Vagina (tissue), 2 donors: ENCODE results near the gene KRTAP10-5. TPM values are rescaled to one million over a fixed set of nuclear protein-coding genes. Genes with fewer than 3 reads are reported as not detected.

Experiments
- DNase-seq, 2 donors: peaks; one replicate each; pipeline ENCODE4 v3.0.0-alpha.2; 2017; ENCODE audit errors: extremely low spot score in 2 of 2
- H3K27ac ChIP-seq: fragments of 200-600 bp; sonication (generic); one replicate; pipeline ENCODE4 v1.5.1; 2019
- H3K27me3 ChIP-seq: fragments of 200-600 bp; sonication (generic); one replicate; pipeline ENCODE4 v1.5.1; 2019
- H3K36me3 ChIP-seq, 2 donors: fragments of 200-600 bp; sonication (generic); one replicate each; pipeline ENCODE4 v1.5.1; 2017 to 2019
- H3K4me1 ChIP-seq: fragments of 200-600 bp; sonication (generic); one replicate; pipeline ENCODE4 v1.5.1; 2019
- H3K4me3 ChIP-seq, 2 donors: fragments of 200-600 bp; sonication (generic); 1 replicate in 1 of 2; 2 replicates in 1 of 2; pipeline ENCODE4 v1.5.1; 2016 to 2019
- H3K9me3 ChIP-seq: fragments of 200-600 bp; sonication (generic); one replicate; pipeline ENCODE4 v1.5.1; 2019
- CTCF ChIP-seq, 3 experiments: fragments of 450-650 bp in 2 of 3; fragments of 200-600 bp in 1 of 3; sonication (generic) in 1 of 3; IDR thresholded peaks; one replicate each; pipeline ENCODE4 v1.5.1; 2017 to 2019; ENCODE audit warnings: antibody characterized with exemption in 3 of 3, mild to moderate bottlenecking in 2 of 3, moderate library complexity in 2 of 3
- POLR2A ChIP-seq, 2 donors: fragments of 450-650 bp; IDR thresholded peaks; one replicate each; pipeline ENCODE4 v1.6.1; 2017; ENCODE audit warnings: antibody characterized with exemption in 2 of 2, mild to moderate bottlenecking in 2 of 2, moderate library complexity in 2 of 2
- POLR2AphosphoS5 ChIP-seq, 2 donors: sonication (generic); formaldehyde crosslinking; IDR thresholded peaks; one replicate each; pipeline ENCODE4 v1.9.0; 2017; ENCODE audit warnings: antibody characterized with exemption in 2 of 2, mild to moderate bottlenecking in 2 of 2, low read depth in 1 of 2; ENCODE audit not compliant: insufficient read depth in 1 of 2
- intact Hi-C: fragments of 100-400 bp; cut with DNase I; formaldehyde crosslinking; loops from one replicate; pipeline ENCODE4 v1.15.1; 2023
- total RNA-seq: library from RNA; depleted of rRNA; stranded (reverse); fragments of >200 nt; gene quantifications from one replicate; pipeline ENCODE4 v1.2.3, GENCODE V29; 2016

Gene KRTAP10-5
- total RNA-seq, 1 donor from 2014 or later, result not detected

- H3K27me3 ChIP-seq, result no peaks in the 10 kb centered on the region
- no peaks in the 10 kb centered on the region for H3K4me1 ChIP-seq
- no peaks in the 10 kb centered on the region for H3K9me3 ChIP-seq
- DNase-seq, result peak; percentile 62 to 88
- H3K36me3 ChIP-seq, result no peaks in the 10 kb centered on the region
- H3K27ac ChIP-seq, result no peak overlapping the region
- intact Hi-C loops, result no loop called here
- H3K4me3 ChIP-seq, result no peak overlapping the region
- TF ChIP-seq CTCF (IDR thresholded peaks at IDR 0.05) (no peak), POLR2A (IDR thresholded peaks at IDR 0.05) (no peak), POLR2AphosphoS5 (IDR thresholded peaks at IDR 0.05; ENCODE audit: insufficient read depth in 1 of 2, low read depth in 1 of 2) (no peak)
These were observed 36.7 kb upstream of the KRTAP10-5 start for GRCh38 chr21:44617071-44617501.

GRCh38 chr21:44616591-44616926 is 36.2 kb upstream of the KRTAP10-5 start:
- H3K4me3 ChIP-seq, result no peak overlapping the region
- TF ChIP-seq POLR2A (IDR thresholded peaks at IDR 0.05) (no peak), POLR2AphosphoS5 (IDR thresholded peaks at IDR 0.05; ENCODE audit: insufficient read depth in 1 of 2, low read depth in 1 of 2) (no peak), CTCF (IDR thresholded peaks at IDR 0.05) (no peak)
- no peaks in the 10 kb centered on the region for H3K4me1 ChIP-seq
- intact Hi-C loops, result no loop called here
- no peak overlapping the region for H3K27ac ChIP-seq
- DNase-seq, result peak in 1 of 2 donors; percentile 67
- peaks cover 4% of the 10 kb centered on the region for H3K9me3 ChIP-seq
- no peaks in the 10 kb centered on the region for H3K27me3 ChIP-seq
- no peaks in the 10 kb centered on the region for H3K36me3 ChIP-seq

- Histone ChIP-seq H3K36me3 (no peaks in the 10 kb centered on the region), H3K4me3 (no peak overlapping the region), H3K27ac (no peak overlapping the region), H3K9me3 (peaks cover 5% of the 10 kb centered on the region), H3K4me1 (no peaks in the 10 kb centered on the region), H3K27me3 (no peaks in the 10 kb centered on the region)
- intact Hi-C loops, result no loop called here
- peak in 1 of 2 donors; percentile 95 for DNase-seq
- TF ChIP-seq CTCF (IDR thresholded peaks at IDR 0.05), result no peak
- TF ChIP-seq POLR2AphosphoS5 (IDR thresholded peaks at IDR 0.05; ENCODE audit: insufficient read depth in 1 of 2, low read depth in 1 of 2), result no peak
- no peak for TF ChIP-seq POLR2A (IDR thresholded peaks at IDR 0.05)
These were observed 35.6 kb upstream of the KRTAP10-5 start for GRCh38 chr21:44615911-44616590.

DNA sequence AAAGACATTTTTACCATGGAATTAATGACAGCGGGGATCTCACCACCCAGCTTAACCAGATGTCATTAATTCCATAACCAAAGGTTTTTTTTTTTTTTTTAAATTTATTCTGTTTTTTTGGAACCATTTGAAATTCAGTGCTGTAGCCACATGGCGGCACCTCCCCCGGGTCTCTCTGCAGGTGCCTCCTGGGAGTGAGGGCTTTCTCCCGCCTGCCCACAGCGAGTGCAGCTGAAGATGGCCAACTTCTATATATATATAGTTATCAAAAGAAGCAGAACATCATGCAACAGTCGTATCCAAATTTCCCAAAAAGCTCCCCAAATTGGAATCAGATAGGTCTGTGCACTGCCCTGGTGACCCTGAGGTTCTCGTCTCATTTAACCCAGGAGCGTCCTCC is 35.1 kb upstream of the KRTAP10-5 start:
- Histone ChIP-seq H3K27me3 (no peaks in the 10 kb centered on the region), H3K4me1 (no peaks in the 10 kb centered on the region), H3K4me3 (no peak overlapping the region), H3K36me3 (no peaks in the 10 kb centered on the region), H3K9me3 (peaks cover 5% of the 10 kb centered on the region), H3K27ac (no peak overlapping the region)
- TF ChIP-seq POLR2AphosphoS5 (IDR thresholded peaks at IDR 0.05; ENCODE audit: insufficient read depth in 1 of 2, low read depth in 1 of 2), result no peak
- TF ChIP-seq POLR2A (IDR thresholded peaks at IDR 0.05), result no peak
- no peak for TF ChIP-seq CTCF (IDR thresholded peaks at IDR 0.05)
- no peak for DNase-seq
- intact Hi-C loops, result no loop called here

- intact Hi-C loops, result no loop called here
- TF ChIP-seq CTCF (IDR thresholded peaks at IDR 0.05), result no peak
- TF ChIP-seq POLR2AphosphoS5 (IDR thresholded peaks at IDR 0.05; ENCODE audit: insufficient read depth in 1 of 2, low read depth in 1 of 2), result no peak
- no peak for TF ChIP-seq POLR2A (IDR thresholded peaks at IDR 0.05)
- DNase-seq, result peak in 1 of 2 donors; percentile 34
These were observed 34.6 kb upstream of the KRTAP10-5 start for GRCh38 chr21:44614961-44615391.

More at GRCh38 chr21:44614961-44615391, 34.6 kb upstream of the KRTAP10-5 start:
- no peak overlapping the region for H3K4me3 ChIP-seq
- no peaks in the 10 kb centered on the region for H3K27me3 ChIP-seq
- peaks cover 5% of the 10 kb centered on the region for H3K9me3 ChIP-seq
- no peaks in the 10 kb centered on the region for H3K4me1 ChIP-seq
- no peaks in the 10 kb centered on the region for H3K36me3 ChIP-seq
- H3K27ac ChIP-seq, result no peak overlapping the region
